ENCODE measurements around the gene NRL. TPM values are rescaled to one million over a fixed set of nuclear protein-coding genes. Genes with fewer than 3 reads are reported as not detected.

Gene NRL
- total RNA-seq, 1 experiment from 2014 or later, result 1.4 TPM

GRCh38 chr14:24150993-24151392 is 36.2 kb upstream of the NRL start:
- ATAC-seq (no peak), DNase-seq (ENCODE audit: low read depth, low spot score) (no peak)
- Histone ChIP-seq H3K27me3 (ENCODE audit: control insufficient read depth, insufficient read depth, low read length) (no peaks in the 10 kb centered on the region), H3K36me3 (ENCODE audit: control insufficient read depth, insufficient read depth, low read length) (peaks cover 6% of the 10 kb centered on the region), H3K27ac (ENCODE audit: low read length) (no peak overlapping the region), H3K4me1 (ENCODE audit: control insufficient read depth, insufficient read depth, low read length) (no peaks in the 10 kb centered on the region), H3K9me3 (ENCODE audit: control insufficient read depth, insufficient read depth, low read depth, low read length) (no peaks in the 10 kb centered on the region), H3K4me3 (ENCODE audit: low read depth in 2 of 2, low read length in 2 of 2) (no peak overlapping the region)
- ChIA-PET CTCF (interaction anchor here (0.6 to 0.7 kb wide), 2 partner anchors 41 to 95 kb away, joined by 4 to 15 read pairs; no protein-coding TSS in a partner anchor), POLR2A (interaction anchor here (0.5 to 0.6 kb wide), 3 partner anchors 15 to 41 kb away, joined by 3 to 9 read pairs (median 3); partner anchors contain the start of gene PSME1)
- intact Hi-C loops (cut with micrococcal nuclease; ENCODE audit: unreplicated experiment), result no loop called here
- no TSS peak for BruUV-seq (replicated peaks)
- no peak for TF ChIP-seq TCF7L2 (IDR thresholded peaks at IDR 0.05; ENCODE audit: low read depth, low read length)
- TF ChIP-seq REST (IDR thresholded peaks at IDR 0.05; ENCODE audit: insufficient read depth in 1 of 2, low read depth in 2 of 2, low read length in 1 of 2), result no peak
- TF ChIP-seq CTCF (IDR thresholded peaks at IDR 0.05), result no peak
- no peak for TF ChIP-seq POLR2AphosphoS5 (IDR thresholded peaks at IDR 0.05; ENCODE audit: low read depth, low read length)
- no peak for TF ChIP-seq SIN3A (IDR thresholded peaks at IDR 0.05; ENCODE audit: borderline replicate concordance, insufficient read depth, low read depth, low read length)
- in situ Hi-C loops (cut with HindIII; ENCODE audit: low pct_unique_long_range_greater_than_20kb, low sequenced_read_pairs), result no loop called here

- in situ Hi-C loops (cut with HindIII; ENCODE audit: low pct_unique_long_range_greater_than_20kb, low sequenced_read_pairs) (no loop called here), intact Hi-C loops (cut with micrococcal nuclease; ENCODE audit: unreplicated experiment) (no loop called here)
- Histone ChIP-seq H3K4me3 (ENCODE audit: low read depth in 2 of 2, low read length in 2 of 2) (no peak overlapping the region), H3K4me1 (ENCODE audit: control insufficient read depth, insufficient read depth, low read length) (peaks cover 3% of the 10 kb centered on the region; the same call in 1 of the 2 replicates), H3K36me3 (ENCODE audit: control insufficient read depth, insufficient read depth, low read length) (peaks cover 6% of the 10 kb centered on the region), H3K27ac (ENCODE audit: low read length) (no peak overlapping the region), H3K9me3 (ENCODE audit: control insufficient read depth, insufficient read depth, low read depth, low read length) (no peaks in the 10 kb centered on the region), H3K27me3 (ENCODE audit: control insufficient read depth, insufficient read depth, low read length) (no peaks in the 10 kb centered on the region)
- no peak for DNase-seq (ENCODE audit: low read depth, low spot score)
- ChIA-PET POLR2A (interaction anchor here (0.6 kb wide), 1 partner anchor 40 kb away, joined by 9 read pairs; no protein-coding TSS in a partner anchor), CTCF (interaction anchor here (0.7 to 0.9 kb wide), 2 partner anchors 41 to 60 kb away, joined by 3 to 15 read pairs; no protein-coding TSS in a partner anchor)
- no peak for TF ChIP-seq POLR2AphosphoS5 (IDR thresholded peaks at IDR 0.05; ENCODE audit: low read depth, low read length)
- no peak for TF ChIP-seq TCF7L2 (IDR thresholded peaks at IDR 0.05; ENCODE audit: low read depth, low read length)
- no peak for TF ChIP-seq SIN3A (IDR thresholded peaks at IDR 0.05; ENCODE audit: borderline replicate concordance, insufficient read depth, low read depth, low read length)
- TF ChIP-seq CTCF (IDR thresholded peaks at IDR 0.05), result no peak
- no peak for TF ChIP-seq REST (IDR thresholded peaks at IDR 0.05; ENCODE audit: insufficient read depth in 1 of 2, low read depth in 2 of 2, low read length in 1 of 2)
- ATAC-seq, result no peak
- BruUV-seq (replicated peaks), result no TSS peak
These were observed 35.8 kb upstream of the NRL start for GRCh38 chr14:24150567-24150966.
